ENCODE data around the gene FBXL3.

DNA sequence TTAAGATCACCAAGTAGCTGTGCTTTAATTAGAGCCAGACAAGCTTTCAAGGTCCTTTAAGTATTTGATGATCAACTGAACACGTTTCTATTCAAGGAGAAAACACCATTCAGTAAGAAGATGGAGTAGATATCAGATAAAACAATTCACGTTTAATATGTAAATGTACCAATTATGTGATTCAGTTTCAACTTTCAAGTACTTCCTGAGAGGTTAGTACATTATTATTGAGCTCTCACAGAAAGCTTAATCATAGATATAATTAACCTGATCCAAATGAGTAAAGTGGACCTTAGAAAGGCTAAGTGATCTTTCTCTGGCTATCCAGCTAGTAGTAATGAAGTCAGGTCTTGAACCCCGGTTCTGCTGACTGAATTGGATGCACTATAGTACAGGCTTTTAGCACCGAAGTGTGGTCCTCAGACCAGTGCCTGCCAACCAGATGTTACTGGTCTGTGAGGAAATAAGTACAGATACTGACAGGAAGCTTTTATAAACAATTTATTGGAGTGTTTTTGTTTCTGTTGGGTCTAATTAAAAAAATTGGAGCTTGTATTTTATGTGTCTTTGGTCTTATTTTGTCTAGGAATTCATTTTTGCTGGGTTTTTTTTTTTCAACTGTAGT, 24.9 kb downstream of the FBXL3 start:
- TF ChIP-seq CTCF (IDR thresholded peaks at IDR 0.05) (no peak), POLR2A (IDR thresholded peaks at IDR 0.05) (no peak)

Measured in right lobe of liver (tissue), 4 donors.